Measurements from ENCODE around the gene MAGI2. TPM values are rescaled to one million over a fixed set of nuclear protein-coding genes. Genes with fewer than 3 reads are reported as not detected.

MAGI2 gene
- total RNA-seq, 1 experiment from 2014 or later: 14.3 TPM

- H2BK15ac ChIP-seq (ENCODE audit: low read depth, low read length): no peak overlapping the region
- Mint-ChIP-seq H3K27me3 (ENCODE audit: low read depth) (no peaks in the 10 kb centered on the region), H3K4me3 (no peak overlapping the region), H3K36me3 (ENCODE audit: insufficient read depth in 1 of 3, low read depth in 3 of 3) (peaks cover 0 to 8% (median 5%) of the 10 kb centered on the region in 3 experiments; a peak in 5 of 7 replicates), H3K27ac (peak overlapping the region; percentile 21 to 95 (median 94); a peak in 6 of 7 replicates), H3K4me1 (peaks cover 69 to 72% of the 10 kb centered on the region in 2 experiments), H3K9me3 (peaks cover under 1 to 7% of the 10 kb centered on the region in 2 experiments; a peak in 3 of 5 replicates)
- no peaks in the 10 kb centered on the region for H3K9me3 ChIP-seq (ENCODE audit: control insufficient read depth, low read depth, low read length)
- peaks cover 15% of the 10 kb centered on the region for H3K4me1 ChIP-seq (ENCODE audit: insufficient read depth, low read length)
- H3K23ac ChIP-seq (ENCODE audit: insufficient read length, low read depth, low read length): no peak overlapping the region
- no peak for TF ChIP-seq CTCF (conservative IDR thresholded peaks at IDR 0.05)
- H3K27me3 ChIP-seq (ENCODE audit: insufficient read depth, low read length): no peaks in the 10 kb centered on the region
- H3K23me2 ChIP-seq (ENCODE audit: insufficient read length, low read depth, low read length, poor library complexity, severe bottlenecking): no peaks in the 10 kb centered on the region
- no CpG with 5 or more reads among the region's 4 CpGs for WGBS (ENCODE audit: extremely low coverage, insufficient read length, low lambda C conversion rate)
- H3K27ac ChIP-seq (ENCODE audit: insufficient read length, low read depth, low read length): no peak overlapping the region
- no peak overlapping the region for H2AK5ac ChIP-seq (ENCODE audit: insufficient read length, low read length)
- H3K4ac ChIP-seq (ENCODE audit: low read depth, low read length): no peak overlapping the region; the same call in 1 of the 2 replicates
- H2AFZ ChIP-seq (ENCODE audit: low read length): no peak overlapping the region
- no peak overlapping the region for H2BK5ac ChIP-seq (ENCODE audit: insufficient read length, low read length)
- H4K91ac ChIP-seq (ENCODE audit: insufficient read length, low read depth, low read length): no peak overlapping the region
- H3K79me2 ChIP-seq (ENCODE audit: insufficient read depth, low read length): no peaks in the 10 kb centered on the region; the same call in 1 of the 2 replicates
- H2BK120ac ChIP-seq (ENCODE audit: low read depth, low read length, poor library complexity, severe bottlenecking): no peak overlapping the region
- H3K56ac ChIP-seq (ENCODE audit: insufficient read length, low read depth, low read length): no peak overlapping the region
- no peak overlapping the region for H3K14ac ChIP-seq (ENCODE audit: insufficient read depth, low read length)
- H3K9ac ChIP-seq (ENCODE audit: extremely low read depth, insufficient read length, low read length): no peak overlapping the region
- H4K8ac ChIP-seq (replicated peaks; ENCODE audit: insufficient read length, low read depth, low read length): no peak overlapping the region
- H3K4me2 ChIP-seq (ENCODE audit: insufficient read depth, insufficient read length, low read length): no peak overlapping the region
- H3T11ph ChIP-seq (ENCODE audit: low read length): no peak overlapping the region
- H3K18ac ChIP-seq (ENCODE audit: insufficient read length, low read depth, low read length): no peak overlapping the region
- H3K79me1 ChIP-seq (ENCODE audit: insufficient read depth, low read depth, low read length, poor library complexity, severe bottlenecking): no peaks in the 10 kb centered on the region
- DNase-seq: no peak
- H2BK12ac ChIP-seq (ENCODE audit: insufficient read length, low read depth, low read length): no peak overlapping the region
- no peak overlapping the region for H4K5ac ChIP-seq (ENCODE audit: insufficient read length, low read depth, low read length)
- H4K20me1 ChIP-seq (ENCODE audit: control insufficient read depth, insufficient read depth, insufficient read length): no peaks in the 10 kb centered on the region
- no peak overlapping the region for H2BK20ac ChIP-seq (ENCODE audit: low read depth, low read length, poor library complexity, severe bottlenecking)
These were observed 1054.3 kb downstream of the MAGI2 start for GRCh38 chr7:78399033-78399769.
